ENCODE data around the gene GPR4.

GRCh38 chr19:45575216-45575615 lies 26.8 kb downstream of the GPR4 start:
- TF ChIP-seq CTCF (IDR thresholded peaks at IDR 0.05; ENCODE audit: low read length) (no peak), EZH2 (IDR thresholded peaks at IDR 0.05; ENCODE audit: borderline replicate concordance, low read length) (no peak)

Data from OCI-LY1 (cell line).